Subcutaneous abdominal adipose tissue (tissue), 5 donors: ENCODE results near the gene CEMIP2.
A peak's percentile ranks its signal among the peaks of the same experiment; 100 is the strongest.

Experiments used
- H3K27ac ChIP-seq: one replicate; pipeline ENCODE4 v1.7.0; 2013; ENCODE audit warnings: low read depth, mild to moderate bottlenecking, inconsistent platforms, low read length, moderate library complexity
- H3K27me3 ChIP-seq, 5 donors: one replicate each; pipeline ENCODE4 v1.7.0; 2013; ENCODE audit warnings: low read length in 5 of 5, inconsistent platforms in 1 of 5; ENCODE audit not compliant: control insufficient read depth in 5 of 5, insufficient read depth in 4 of 5
- H3K36me3 ChIP-seq, 5 donors: one replicate each; pipeline ENCODE4 v1.7.0; 2013; ENCODE audit warnings: low read length in 5 of 5; ENCODE audit not compliant: control insufficient read depth in 5 of 5, insufficient read depth in 5 of 5
- H3K4me1 ChIP-seq, 5 donors: one replicate each; pipeline ENCODE4 v1.7.0; 2013; ENCODE audit warnings: low read length in 5 of 5, mild to moderate bottlenecking in 3 of 5, moderate library complexity in 1 of 5; ENCODE audit not compliant: control insufficient read depth in 5 of 5, insufficient read depth in 5 of 5
- H3K4me3 ChIP-seq, 5 donors: one replicate each; pipeline ENCODE4 v1.7.0; 2013; ENCODE audit warnings: low read length in 5 of 5, low read depth in 1 of 5
- H3K9ac ChIP-seq, 5 donors: one replicate each; pipeline ENCODE4 v1.7.0; 2013; ENCODE audit warnings: low read length in 5 of 5, mild to moderate bottlenecking in 4 of 5, moderate library complexity in 3 of 5
- H3K9me3 ChIP-seq, 5 donors: one replicate each; pipeline ENCODE4 v1.7.0; 2013; ENCODE audit warnings: low read length in 5 of 5; ENCODE audit not compliant: control insufficient read depth in 5 of 5
- donor health status: healthy.
- donor health status: healthy.
- donor health status: healthy.
- donor health status: healthy.
- donor health status: healthy.

The CEMIP2 gene

GRCh38 chr9:71719562-71719961 is 48.8 kb downstream of the CEMIP2 start:
- Histone ChIP-seq H3K9ac (no peak overlapping the region), H3K4me3 (no peak overlapping the region), H3K4me1 (peaks cover 0 to 10% (median 8%) of the 10 kb centered on the region in 5 donors), H3K27me3 (no peaks in the 10 kb centered on the region), H3K36me3 (peaks cover 26 to 48% (median 38%) of the 10 kb centered on the region in 5 donors), H3K9me3 (no peaks in the 10 kb centered on the region), H3K27ac (no peak overlapping the region)

DNA sequence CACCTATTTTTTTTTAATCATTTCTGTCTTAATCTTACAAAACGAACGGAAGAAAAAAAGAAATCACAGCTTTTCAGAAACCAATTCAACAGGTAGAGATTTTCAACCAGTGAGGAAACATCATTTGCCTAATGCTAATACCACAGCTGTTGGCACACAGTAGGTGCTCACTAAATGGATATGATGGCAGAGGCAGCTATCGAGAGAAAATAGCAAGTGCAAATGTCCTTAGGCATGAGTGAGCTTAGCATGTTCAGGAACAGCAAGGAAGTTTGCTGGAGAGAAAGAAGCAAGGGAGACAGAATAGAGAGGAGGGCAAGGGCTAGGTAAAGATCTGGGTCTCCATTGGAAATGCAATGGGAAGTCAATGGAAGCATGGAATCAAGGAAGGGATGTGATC is 49.2 kb downstream of the CEMIP2 start:
- Histone ChIP-seq H3K36me3 (peaks cover 25 to 49% (median 40%) of the 10 kb centered on the region in 5 donors), H3K9me3 (no peaks in the 10 kb centered on the region), H3K27me3 (no peaks in the 10 kb centered on the region), H3K4me1 (peaks cover 0 to 10% (median 8%) of the 10 kb centered on the region in 5 donors), H3K9ac (no peak overlapping the region), H3K27ac (no peak overlapping the region), H3K4me3 (no peak overlapping the region)

DNA sequence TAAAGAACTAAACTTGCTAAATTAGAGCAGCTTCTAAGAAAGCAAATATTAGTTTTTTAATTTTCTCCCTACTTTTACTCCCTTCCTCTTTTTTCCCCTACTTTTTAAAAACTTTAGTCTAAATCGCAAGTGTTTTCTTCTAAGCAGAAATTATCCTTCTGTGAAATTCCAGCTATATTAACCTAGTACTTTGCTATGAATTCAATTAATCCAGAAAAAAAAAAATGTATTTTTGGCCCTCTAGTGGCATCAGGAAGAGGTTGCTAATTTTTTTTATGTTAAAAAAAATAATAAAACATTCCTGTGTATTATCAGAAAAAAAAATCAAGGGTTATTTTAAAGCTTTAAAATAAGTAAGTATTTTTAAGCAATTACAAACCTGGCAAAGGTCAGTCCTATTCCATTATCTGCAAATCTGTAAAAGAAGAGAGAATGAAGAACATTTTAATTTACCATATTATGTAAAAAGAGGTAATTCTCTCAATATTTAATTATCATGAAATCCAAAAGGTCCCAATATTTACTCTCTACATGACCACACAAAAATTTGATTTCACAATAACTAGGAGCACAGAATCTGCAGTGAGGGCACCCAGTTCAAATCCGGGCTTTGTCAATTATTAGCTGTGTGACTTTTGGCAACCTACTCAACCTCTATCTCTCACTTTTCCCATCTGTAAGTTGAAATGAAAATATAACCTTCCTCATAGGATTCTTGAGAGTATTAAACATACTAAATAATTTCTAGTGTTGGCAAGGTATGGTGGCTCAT is 52.0 kb downstream of the CEMIP2 start:
- peaks cover 30 to 50% (median 39%) of the 10 kb centered on the region in 5 donors for H3K36me3 ChIP-seq
- H3K9me3 ChIP-seq = no peaks in the 10 kb centered on the region
- no peak overlapping the region for H3K27ac ChIP-seq
- H3K9ac ChIP-seq = no peak overlapping the region
- H3K4me3 ChIP-seq = no peak overlapping the region
- no peaks in the 10 kb centered on the region for H3K27me3 ChIP-seq
- peaks cover 0 to 10% (median 8%) of the 10 kb centered on the region in 5 donors for H3K4me1 ChIP-seq

DNA sequence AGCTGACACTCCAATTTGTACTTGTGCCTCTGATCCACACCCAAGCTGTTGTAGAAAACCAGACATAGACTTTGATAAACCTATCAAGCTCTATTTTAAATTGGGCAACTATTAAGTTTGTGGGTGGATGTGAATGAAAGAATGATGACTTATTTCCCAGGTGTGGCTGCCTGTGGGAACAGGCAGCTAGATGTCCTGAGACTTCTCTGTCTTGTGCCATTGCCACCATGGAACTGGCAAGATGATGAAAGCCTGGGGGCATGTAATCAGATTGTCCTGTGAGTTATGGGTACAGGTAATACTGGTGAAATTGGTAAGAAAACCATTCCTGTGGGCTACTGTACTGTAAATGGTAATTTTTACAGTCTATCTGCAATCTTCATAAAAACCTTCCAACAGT is 57.5 kb downstream of the CEMIP2 start:
- peaks cover 0 to 8% (median 3%) of the 10 kb centered on the region in 5 donors for H3K4me1 ChIP-seq
- H3K27ac ChIP-seq = no peak overlapping the region
- H3K4me3 ChIP-seq = no peak overlapping the region
- no peaks in the 10 kb centered on the region for H3K27me3 ChIP-seq
- H3K36me3 ChIP-seq = peaks cover 53 to 65% (median 54%) of the 10 kb centered on the region in 5 donors
- no peaks in the 10 kb centered on the region for H3K9me3 ChIP-seq
- no peak overlapping the region for H3K9ac ChIP-seq

- H3K4me1 ChIP-seq = peaks cover 0 to 13% (median 6%) of the 10 kb centered on the region in 5 donors
- H3K27ac ChIP-seq = no peak overlapping the region
- peaks cover 53 to 65% (median 54%) of the 10 kb centered on the region in 5 donors for H3K36me3 ChIP-seq
- no peak overlapping the region for H3K9ac ChIP-seq
- H3K27me3 ChIP-seq = no peaks in the 10 kb centered on the region
- no peak overlapping the region for H3K4me3 ChIP-seq
- no peaks in the 10 kb centered on the region for H3K9me3 ChIP-seq
Measured at GRCh38 chr9:71710201-71710600, 58.1 kb downstream of the CEMIP2 start.

GRCh38 chr9:71709384-71709783 is 58.9 kb downstream of the CEMIP2 start:
- Histone ChIP-seq H3K27ac (no peak overlapping the region), H3K4me1 (peaks cover 3 to 21% (median 11%) of the 10 kb centered on the region in 5 donors), H3K27me3 (no peaks in the 10 kb centered on the region), H3K9ac (no peak overlapping the region), H3K4me3 (no peak overlapping the region), H3K36me3 (peaks cover 47 to 65% (median 52%) of the 10 kb centered on the region in 5 donors), H3K9me3 (no peaks in the 10 kb centered on the region)

DNA sequence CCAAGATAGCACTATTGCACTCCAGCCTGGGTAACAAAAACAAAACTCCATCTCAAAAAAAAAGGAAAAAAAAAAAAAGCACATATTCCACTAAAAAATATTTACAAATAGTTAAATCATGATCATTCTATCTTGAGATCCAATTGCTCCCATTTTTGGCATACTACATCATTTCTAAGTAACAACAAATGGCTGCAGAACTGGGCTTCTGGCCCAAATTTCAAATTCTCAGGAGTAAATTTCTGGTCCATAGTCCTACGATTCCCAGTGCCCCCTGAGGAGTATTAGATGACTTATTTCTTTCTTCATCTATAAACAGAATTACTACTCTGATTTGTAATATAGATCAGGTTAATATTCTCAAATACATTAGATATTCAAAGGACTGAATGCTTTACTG is 62.1 kb downstream of the CEMIP2 start:
- H3K36me3 ChIP-seq = peaks cover 23 to 50% (median 41%) of the 10 kb centered on the region in 5 donors
- no peak overlapping the region for H3K9ac ChIP-seq
- H3K27me3 ChIP-seq = no peaks in the 10 kb centered on the region
- H3K4me1 ChIP-seq = peaks cover 3 to 27% (median 20%) of the 10 kb centered on the region in 5 donors
- H3K9me3 ChIP-seq = no peaks in the 10 kb centered on the region
- no peak overlapping the region for H3K4me3 ChIP-seq
- no peak overlapping the region for H3K27ac ChIP-seq

DNA sequence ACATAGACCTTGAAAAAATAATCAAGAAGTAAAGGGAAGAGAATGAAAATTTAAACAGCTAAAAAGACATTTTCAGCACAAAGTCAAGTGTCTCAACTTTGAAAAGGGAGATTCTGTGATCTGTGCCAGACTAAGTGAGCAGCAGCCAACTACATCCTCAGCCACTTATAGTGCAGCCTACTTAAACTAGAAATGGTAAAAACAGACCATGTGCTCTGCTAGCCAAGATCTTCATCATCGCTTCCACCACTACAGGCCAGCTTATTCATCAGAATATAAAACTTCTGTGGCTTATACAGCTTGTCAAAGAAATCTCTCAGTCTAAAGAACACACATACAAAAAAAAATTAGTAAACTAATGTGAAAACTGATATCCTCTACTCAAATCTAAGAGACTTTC is 63.5 kb downstream of the CEMIP2 start:
- H3K36me3 ChIP-seq = peaks cover 23 to 48% (median 39%) of the 10 kb centered on the region in 5 donors
- peak overlapping the region; percentile 54 for H3K27ac ChIP-seq
- no peaks in the 10 kb centered on the region for H3K27me3 ChIP-seq
- peak overlapping the region in 1 of 5 donors; percentile 3 for H3K9ac ChIP-seq
- H3K9me3 ChIP-seq = no peaks in the 10 kb centered on the region
- no peak overlapping the region for H3K4me3 ChIP-seq
- peaks cover 3 to 27% (median 20%) of the 10 kb centered on the region in 5 donors for H3K4me1 ChIP-seq

DNA sequence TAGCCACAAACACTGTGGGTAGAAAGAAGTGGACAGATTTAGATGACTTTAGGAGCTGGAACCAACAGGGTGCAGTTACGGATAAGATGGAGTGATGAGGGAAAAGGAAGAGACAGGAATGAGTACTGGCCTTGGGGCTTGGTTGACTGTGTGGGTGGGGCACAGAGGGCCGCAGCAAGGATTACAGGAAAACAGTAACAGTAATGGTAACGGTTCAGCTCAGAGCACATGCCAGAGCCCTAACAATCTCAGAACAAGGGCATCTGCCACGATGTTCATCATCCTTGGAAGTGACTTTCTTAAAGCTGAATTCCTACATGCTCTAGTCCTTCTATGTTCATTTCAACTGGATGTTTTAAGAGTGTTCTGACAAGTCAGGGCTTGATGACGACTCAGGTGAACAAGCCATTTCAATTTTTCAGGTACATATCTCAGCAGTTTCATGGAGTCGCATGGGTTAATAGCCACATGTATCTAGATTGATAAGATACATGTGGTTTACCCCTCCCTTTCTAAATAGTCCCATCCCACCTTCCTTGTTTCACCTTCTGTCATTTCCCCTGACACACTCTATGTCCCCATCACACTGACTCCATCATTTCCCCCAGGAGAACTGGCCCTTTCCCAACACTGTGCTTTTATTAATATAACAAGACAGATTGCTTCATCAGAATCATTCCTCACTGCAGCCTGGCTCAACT is 65.0 kb downstream of the CEMIP2 start:
- peaks cover 21 to 49% (median 44%) of the 10 kb centered on the region in 5 donors for H3K36me3 ChIP-seq
- H3K9me3 ChIP-seq = no peaks in the 10 kb centered on the region
- no peak overlapping the region for H3K9ac ChIP-seq
- no peak overlapping the region for H3K4me3 ChIP-seq
- H3K27me3 ChIP-seq = no peaks in the 10 kb centered on the region
- peak overlapping the region; percentile 0 for H3K27ac ChIP-seq
- peaks cover 3 to 27% (median 20%) of the 10 kb centered on the region in 5 donors for H3K4me1 ChIP-seq

DNA sequence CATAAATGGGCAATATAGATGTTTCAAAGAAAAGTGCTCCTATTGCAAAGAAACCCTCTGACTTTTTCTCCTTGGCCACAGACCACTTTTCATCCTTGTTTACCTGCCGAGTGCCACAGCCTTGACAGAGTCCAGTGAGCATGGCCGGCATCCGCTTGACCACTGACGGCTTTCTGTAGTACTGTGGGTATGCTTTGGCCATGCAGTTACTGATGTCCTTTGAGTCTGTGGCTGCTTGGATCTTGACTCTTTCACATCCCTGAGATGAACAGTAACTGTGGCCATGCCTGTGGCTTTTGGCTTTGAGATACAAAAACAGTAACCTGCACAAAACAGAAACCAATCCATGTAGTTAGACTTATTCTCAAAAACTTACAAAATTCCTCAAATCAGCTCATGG is 70.4 kb downstream of the CEMIP2 start:
- no peaks in the 10 kb centered on the region for H3K27me3 ChIP-seq
- peaks cover 28 to 59% (median 43%) of the 10 kb centered on the region in 5 donors for H3K36me3 ChIP-seq
- H3K4me3 ChIP-seq = no peak overlapping the region
- H3K27ac ChIP-seq = no peak overlapping the region
- H3K4me1 ChIP-seq = peaks cover 0 to 3% (median 2%) of the 10 kb centered on the region in 5 donors
- no peaks in the 10 kb centered on the region for H3K9me3 ChIP-seq
- H3K9ac ChIP-seq = no peak overlapping the region
